Activated CD8-positive, alpha-beta T cell treated with anti-CD3 and anti-CD28 coated beads for 36 hours (primary cell): ENCODE measurements around the gene INSIG1. TPM values are rescaled to one million over a fixed set of nuclear protein-coding genes. Genes with fewer than 3 reads are reported as not detected.

Experiments
- ATAC-seq: fragments of 200-7000 bp; cut with Tn5 transposase; one replicate; pipeline ENCODE4 v1.10.0; 2021; ENCODE audit warnings: mild to moderate bottlenecking, moderate library complexity
- CTCF ChIA-PET: fragments of 350-600 bp; sonication (Branson Sonifier 250); formaldehyde crosslinking; loops from one replicate; lab custom pipeline; 2021; ENCODE audit warnings: antibody characterized with exemption; lab: Charles Lee
- POLR2A ChIA-PET: fragments of 350-600 bp; sonication (Branson Sonifier 250); formaldehyde crosslinking; loops from one replicate; lab custom pipeline; 2021; ENCODE audit warnings: antibody characterized with exemption; lab: Charles Lee
- DNase-seq: peaks from one replicate; pipeline ENCODE4 v3.0.0-alpha.2; 2020
- H3K27ac Mint-ChIP-seq: one replicate; pipeline ENCODE4 v1.8.0; 2021; ENCODE audit warnings: mild to moderate bottlenecking, mixed read lengths
- H3K27me3 Mint-ChIP-seq: one replicate; pipeline ENCODE4 v1.8.0; 2021; ENCODE audit warnings: mixed read lengths
- H3K36me3 Mint-ChIP-seq: one replicate; pipeline ENCODE4 v1.8.0; 2021; ENCODE audit warnings: low read depth, mixed read lengths
- H3K4me1 Mint-ChIP-seq: one replicate; pipeline ENCODE4 v1.8.0; 2021; ENCODE audit warnings: low read depth, mixed read lengths
- H3K4me3 Mint-ChIP-seq: one replicate; pipeline ENCODE4 v1.8.0; 2021; ENCODE audit warnings: mild to moderate bottlenecking, moderate library complexity, mixed read lengths
- H3K9me3 Mint-ChIP-seq: one replicate; pipeline ENCODE4 v1.8.0; 2021; ENCODE audit warnings: mixed read lengths
- intact Hi-C: fragments of 100-400 bp; cut with micrococcal nuclease; formaldehyde crosslinking; loops from one replicate; pipeline ENCODE4 v1.10.0; 2022
- total RNA-seq, 2 experiments: library from RNA; stranded (reverse); gene quantifications; one replicate each; pipeline ENCODE4 v1.2.3, GENCODE V29; 2021
- TF ChIP-seq, protein P1 (sequence below): fragments of 200-600 bp; IDR thresholded peaks from one replicate; pipeline ENCODE4 v1.8.0; 2022; ENCODE audit warnings: antibody characterized with exemption, mild to moderate bottlenecking

The INSIG1 gene
- total RNA-seq, 2 experiments from 2014 or later: 92.2 to 98.0 TPM

DNA sequence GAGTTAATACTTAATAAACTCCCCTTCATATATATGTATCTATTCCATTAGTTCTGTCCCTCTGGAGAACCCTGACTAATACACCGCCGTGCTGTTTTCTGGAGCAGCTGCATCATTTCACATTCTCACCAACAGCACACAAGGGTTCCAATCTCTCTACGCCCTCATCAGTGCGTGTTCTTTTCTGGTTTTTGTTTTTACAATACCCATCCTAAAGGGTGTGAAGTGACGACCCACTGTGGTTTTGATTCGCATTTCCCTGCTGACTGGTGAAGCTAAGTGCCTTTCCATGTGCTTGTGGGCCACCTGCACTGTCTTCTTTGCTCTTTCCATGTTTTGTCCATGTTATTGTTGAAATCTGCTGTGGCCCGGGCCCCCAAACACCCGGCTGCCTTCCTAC, 11.0 kb upstream of the INSIG1 start:
- intact Hi-C loops: no loop called here
- ChIA-PET POLR2A (interaction anchor here (2.7 kb wide), 1 partner anchor 10 kb away, joined by 16 read pairs; the partner anchor contains the start of gene INSIG1), CTCF (no interaction called here)
- TF ChIP-seq, protein P1, sequence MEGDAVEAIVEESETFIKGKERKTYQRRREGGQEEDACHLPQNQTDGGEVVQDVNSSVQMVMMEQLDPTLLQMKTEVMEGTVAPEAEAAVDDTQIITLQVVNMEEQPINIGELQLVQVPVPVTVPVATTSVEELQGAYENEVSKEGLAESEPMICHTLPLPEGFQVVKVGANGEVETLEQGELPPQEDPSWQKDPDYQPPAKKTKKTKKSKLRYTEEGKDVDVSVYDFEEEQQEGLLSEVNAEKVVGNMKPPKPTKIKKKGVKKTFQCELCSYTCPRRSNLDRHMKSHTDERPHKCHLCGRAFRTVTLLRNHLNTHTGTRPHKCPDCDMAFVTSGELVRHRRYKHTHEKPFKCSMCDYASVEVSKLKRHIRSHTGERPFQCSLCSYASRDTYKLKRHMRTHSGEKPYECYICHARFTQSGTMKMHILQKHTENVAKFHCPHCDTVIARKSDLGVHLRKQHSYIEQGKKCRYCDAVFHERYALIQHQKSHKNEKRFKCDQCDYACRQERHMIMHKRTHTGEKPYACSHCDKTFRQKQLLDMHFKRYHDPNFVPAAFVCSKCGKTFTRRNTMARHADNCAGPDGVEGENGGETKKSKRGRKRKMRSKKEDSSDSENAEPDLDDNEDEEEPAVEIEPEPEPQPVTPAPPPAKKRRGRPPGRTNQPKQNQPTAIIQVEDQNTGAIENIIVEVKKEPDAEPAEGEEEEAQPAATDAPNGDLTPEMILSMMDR: no peak
- Mint-ChIP-seq H3K27me3 (peaks cover 3% of the 10 kb centered on the region), H3K36me3 (no peaks in the 10 kb centered on the region), H3K27ac (no peak overlapping the region), H3K9me3 (no peaks in the 10 kb centered on the region), H3K4me3 (no peak overlapping the region), H3K4me1 (peaks cover 39% of the 10 kb centered on the region)
- DNase-seq (no peak), ATAC-seq (no peak)

GRCh38 chr7:155287284-155287935, 10.3 kb upstream of the INSIG1 start:
- peaks cover 3% of the 10 kb centered on the region for H3K27me3 Mint-ChIP-seq
- H3K4me3 Mint-ChIP-seq: no peak overlapping the region
- H3K9me3 Mint-ChIP-seq: no peaks in the 10 kb centered on the region
- peak overlapping the region; percentile 17 for H3K27ac Mint-ChIP-seq
- ATAC-seq (no peak), DNase-seq (no peak)
- ChIA-PET POLR2A (interaction anchor here (1.6 to 2.7 kb wide), 2 partner anchors 10 to 12 kb away, joined by 5 to 16 read pairs; partner anchors contain the start of gene INSIG1), CTCF (interaction anchor here (2.6 kb wide), 1 partner anchor 57 kb away, joined by 11 read pairs; no protein-coding TSS in a partner anchor)
- H3K36me3 Mint-ChIP-seq: no peaks in the 10 kb centered on the region
- peaks cover 39% of the 10 kb centered on the region for H3K4me1 Mint-ChIP-seq
- intact Hi-C loops: no loop called here
- TF ChIP-seq, protein P1: no peak

DNA sequence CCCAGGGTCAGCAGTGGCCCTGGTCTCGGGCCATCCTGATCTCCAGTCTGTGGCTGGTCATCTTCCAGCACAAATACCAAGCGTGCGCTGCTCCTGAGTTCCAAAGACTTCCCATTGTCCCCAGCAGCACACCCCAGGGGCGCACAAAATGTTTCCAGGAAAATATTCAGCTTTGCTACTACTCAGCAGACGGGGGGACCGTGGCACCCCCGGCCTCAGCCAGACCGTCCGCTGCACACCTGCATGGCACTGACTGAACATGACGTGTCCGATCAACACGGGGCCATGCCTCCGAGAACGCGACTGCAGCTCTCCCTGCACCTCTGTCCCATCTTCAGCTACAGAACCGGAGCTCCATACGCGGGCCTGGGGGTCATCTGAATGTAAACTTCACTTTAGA, 9.6 kb upstream of the INSIG1 start:
- ChIA-PET CTCF (interaction anchor here (2.6 kb wide), 1 partner anchor 57 kb away, joined by 11 read pairs; no protein-coding TSS in a partner anchor), POLR2A (interaction anchor here (1.6 to 2.7 kb wide), 2 partner anchors 9 to 11 kb away, joined by 5 to 16 read pairs; partner anchors contain the start of gene INSIG1)
- Mint-ChIP-seq H3K27me3 (no peaks in the 10 kb centered on the region), H3K4me1 (peaks cover 38% of the 10 kb centered on the region), H3K9me3 (no peaks in the 10 kb centered on the region), H3K36me3 (no peaks in the 10 kb centered on the region), H3K4me3 (no peak overlapping the region), H3K27ac (no peak overlapping the region)
- TF ChIP-seq, protein P1: no peak
- ATAC-seq: no peak
- intact Hi-C loops: no loop called here
- DNase-seq: no peak

DNA sequence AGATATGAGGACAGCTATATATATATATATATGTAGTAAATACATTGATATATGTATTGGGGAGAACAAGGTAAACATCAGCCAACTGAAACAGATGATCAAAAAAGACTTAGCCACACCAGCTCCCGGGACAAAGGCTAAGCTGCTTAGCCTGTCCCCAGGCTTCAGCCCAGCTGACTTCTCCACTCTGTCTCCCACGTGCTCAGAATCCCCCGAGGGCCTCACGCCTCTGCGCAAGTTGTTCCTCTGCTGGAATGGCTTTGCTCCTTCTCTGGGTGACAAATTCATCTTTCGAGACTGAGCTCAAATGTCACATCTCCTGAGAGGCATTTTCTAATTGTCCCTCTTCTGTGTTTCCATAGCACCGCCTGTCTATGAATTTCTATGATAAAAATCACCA, 8.6 kb upstream of the INSIG1 start:
- Mint-ChIP-seq H3K4me3 (no peak overlapping the region), H3K9me3 (no peaks in the 10 kb centered on the region), H3K27ac (no peak overlapping the region), H3K36me3 (no peaks in the 10 kb centered on the region), H3K27me3 (no peaks in the 10 kb centered on the region), H3K4me1 (peaks cover 34% of the 10 kb centered on the region)
- intact Hi-C loops: no loop called here
- DNase-seq: no peak
- ATAC-seq: no peak
- TF ChIP-seq, protein P1: no peak
- CTCF ChIA-PET: interaction anchor here (0.9 to 2.6 kb wide), 3 partner anchors 10 to 362 kb away, joined by 3 to 11 read pairs (median 4); no protein-coding TSS in a partner anchor
- POLR2A ChIA-PET: interaction anchor here (1.1 kb wide), 1 partner anchor 10 kb away, joined by 3 read pairs; no protein-coding TSS in a partner anchor
